ENCODE data around the gene KRTAP26-1.

The KRTAP26-1 gene, protein sequence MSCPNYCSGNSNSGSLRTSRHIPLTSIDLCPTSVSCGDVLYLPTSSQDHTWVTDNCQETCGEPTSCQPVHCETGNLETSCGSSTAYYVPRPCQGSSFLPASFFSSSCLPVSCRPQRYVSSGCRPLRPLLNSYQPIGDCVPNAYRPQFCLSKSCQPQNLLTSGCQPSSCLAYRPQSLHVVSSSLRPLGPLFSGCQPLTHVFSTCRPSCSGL

DNA sequence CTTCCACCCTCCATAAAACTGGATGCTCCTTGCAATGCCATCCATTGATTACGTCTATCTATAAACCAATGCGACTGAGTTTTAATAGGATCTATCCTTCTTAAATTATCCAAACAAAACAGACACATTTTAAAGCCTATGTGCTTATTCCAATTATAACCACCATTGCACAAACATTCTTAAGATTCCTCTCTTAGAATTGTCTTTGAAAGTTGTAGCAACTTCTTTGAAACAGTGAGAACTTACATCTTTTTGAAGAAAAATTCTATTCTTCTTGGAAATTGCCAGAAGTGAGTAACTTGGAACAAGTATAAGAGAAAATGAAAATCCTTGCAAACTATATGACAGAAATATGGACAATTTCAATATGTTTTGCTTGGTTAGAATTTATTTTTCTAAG is at the start of gene KRTAP26-1:
KRTAP26-1 (minus strand) TSS at position 101 of the 400 bp plus-strand sequence. CDS start 280 bp downstream, outside the sequence.
- Histone ChIP-seq H3K4me3 (ENCODE audit: low read depth in 1 of 2, low read length in 2 of 2) (no peak within 1 kb of the TSS), H3K36me3 (ENCODE audit: control insufficient read depth in 1 of 2, insufficient read depth in 2 of 2, low read length in 2 of 2) (no peaks in the 10 kb centered on the region), H3K4me1 (ENCODE audit: control insufficient read depth in 1 of 2, insufficient read depth in 2 of 2, low read length in 2 of 2) (no peaks in the 10 kb centered on the region), H3K27ac (ENCODE audit: low read depth, low read length) (no peak within 1 kb of the TSS), H3K9me3 (ENCODE audit: control insufficient read depth in 1 of 2, low read length in 2 of 2) (peaks cover 1 to 12% of the 10 kb centered on the region in 2 donors), H3K9ac (ENCODE audit: low read depth in 1 of 2, low read length in 2 of 2) (no peak within 1 kb of the TSS), H3K27me3 (ENCODE audit: control insufficient read depth in 1 of 2, insufficient read depth in 2 of 2, low read length in 2 of 2) (no peaks in the 10 kb centered on the region)

DNA sequence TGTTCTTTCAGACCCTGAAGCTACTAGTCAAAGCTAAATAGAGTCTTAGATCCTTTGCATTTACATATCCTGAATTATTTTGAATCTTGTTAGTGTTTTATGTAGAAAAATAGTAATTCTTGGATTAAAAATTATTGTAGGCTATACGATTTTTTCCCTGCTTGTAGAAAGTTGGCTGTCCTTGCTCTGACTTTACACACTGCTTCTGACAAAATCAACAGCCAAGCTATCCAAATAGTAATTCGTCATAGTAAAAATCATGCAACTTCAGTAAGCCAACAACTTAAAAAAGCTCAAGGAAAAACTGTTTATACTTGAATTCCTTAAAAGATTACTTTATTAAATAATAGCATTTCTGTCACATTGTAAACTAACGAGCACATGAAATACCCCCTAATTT is 35.8 kb upstream of the KRTAP26-1 start:
- Histone ChIP-seq H3K9ac (ENCODE audit: low read depth in 1 of 2, low read length in 2 of 2) (no peak overlapping the region), H3K36me3 (ENCODE audit: control insufficient read depth in 1 of 2, insufficient read depth in 2 of 2, low read length in 2 of 2) (no peaks in the 10 kb centered on the region), H3K27me3 (ENCODE audit: control insufficient read depth in 1 of 2, insufficient read depth in 2 of 2, low read length in 2 of 2) (no peaks in the 10 kb centered on the region), H3K9me3 (ENCODE audit: control insufficient read depth in 1 of 2, low read length in 2 of 2) (peaks cover 0 to 5% of the 10 kb centered on the region in 2 donors), H3K27ac (ENCODE audit: low read depth, low read length) (no peak overlapping the region), H3K4me3 (ENCODE audit: low read depth in 1 of 2, low read length in 2 of 2) (no peak overlapping the region), H3K4me1 (ENCODE audit: control insufficient read depth in 1 of 2, insufficient read depth in 2 of 2, low read length in 2 of 2) (no peaks in the 10 kb centered on the region)

DNA sequence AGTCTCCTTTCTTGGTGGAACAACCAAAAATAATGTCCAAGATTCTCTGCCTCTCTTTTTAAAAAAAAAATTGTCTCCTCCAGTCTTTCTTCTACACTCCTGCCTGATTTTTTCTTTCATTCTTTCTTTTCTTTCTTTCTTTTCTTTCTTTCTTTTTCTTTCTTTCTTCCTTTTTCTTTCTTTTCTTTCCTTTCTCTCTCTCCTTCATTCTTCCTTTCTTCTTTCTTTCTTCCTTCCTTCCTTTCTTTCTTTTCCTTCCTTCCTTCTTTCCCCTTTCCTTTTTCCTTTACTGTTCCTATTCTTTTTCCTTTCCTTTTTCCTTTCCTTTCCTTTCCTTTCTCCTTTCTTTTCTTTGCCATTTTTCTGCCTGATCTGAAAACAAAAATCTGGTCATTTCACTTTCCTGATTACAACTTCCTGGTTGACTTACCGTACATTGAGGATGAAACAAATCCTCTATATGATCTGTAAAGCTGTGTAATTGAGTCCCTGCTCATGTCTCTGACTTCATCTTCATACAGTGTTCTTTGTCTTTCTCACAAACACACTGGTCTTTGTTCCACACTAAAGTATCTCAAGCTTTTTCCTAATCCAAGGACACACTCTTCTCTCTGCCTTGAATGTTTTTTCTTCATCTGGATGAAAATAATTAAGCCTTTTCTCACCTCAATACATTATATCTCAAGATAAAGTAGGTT is 34.3 kb upstream of the KRTAP26-1 start:
- Histone ChIP-seq H3K27ac (ENCODE audit: low read depth, low read length) (no peak overlapping the region), H3K27me3 (ENCODE audit: control insufficient read depth in 1 of 2, insufficient read depth in 2 of 2, low read length in 2 of 2) (no peaks in the 10 kb centered on the region), H3K4me3 (ENCODE audit: low read depth in 1 of 2, low read length in 2 of 2) (no peak overlapping the region), H3K4me1 (ENCODE audit: control insufficient read depth in 1 of 2, insufficient read depth in 2 of 2, low read length in 2 of 2) (no peaks in the 10 kb centered on the region), H3K36me3 (ENCODE audit: control insufficient read depth in 1 of 2, insufficient read depth in 2 of 2, low read length in 2 of 2) (no peaks in the 10 kb centered on the region), H3K9ac (ENCODE audit: low read depth in 1 of 2, low read length in 2 of 2) (no peak overlapping the region), H3K9me3 (ENCODE audit: control insufficient read depth in 1 of 2, low read length in 2 of 2) (peaks cover 0 to 5% of the 10 kb centered on the region in 2 donors)

DNA sequence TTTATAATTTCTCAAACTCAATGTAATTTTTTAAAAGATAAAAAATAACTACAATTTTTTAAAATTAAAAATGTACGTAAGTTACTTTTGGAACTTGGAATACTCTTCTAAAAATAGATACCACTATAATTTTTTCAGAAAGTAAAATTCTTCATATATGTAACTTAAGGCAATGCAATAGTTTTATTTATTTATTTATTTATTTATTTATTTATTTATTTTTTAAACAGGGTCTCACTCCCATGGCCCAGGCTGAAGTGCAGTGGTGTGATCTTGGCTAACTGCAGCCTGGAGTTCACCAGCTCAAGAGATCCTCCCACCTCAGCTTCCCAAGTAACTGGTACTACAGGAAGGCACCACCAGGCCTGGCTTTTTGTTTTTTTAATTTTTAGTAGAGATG is 31.4 kb upstream of the KRTAP26-1 start:
- Histone ChIP-seq H3K9me3 (ENCODE audit: control insufficient read depth in 1 of 2, low read length in 2 of 2) (no peaks in the 10 kb centered on the region), H3K27me3 (ENCODE audit: control insufficient read depth in 1 of 2, insufficient read depth in 2 of 2, low read length in 2 of 2) (no peaks in the 10 kb centered on the region), H3K9ac (ENCODE audit: low read depth in 1 of 2, low read length in 2 of 2) (no peak overlapping the region), H3K36me3 (ENCODE audit: control insufficient read depth in 1 of 2, insufficient read depth in 2 of 2, low read length in 2 of 2) (no peaks in the 10 kb centered on the region), H3K4me1 (ENCODE audit: control insufficient read depth in 1 of 2, insufficient read depth in 2 of 2, low read length in 2 of 2) (no peaks in the 10 kb centered on the region), H3K27ac (ENCODE audit: low read depth, low read length) (no peak overlapping the region), H3K4me3 (ENCODE audit: low read depth in 1 of 2, low read length in 2 of 2) (no peak overlapping the region)

DNA sequence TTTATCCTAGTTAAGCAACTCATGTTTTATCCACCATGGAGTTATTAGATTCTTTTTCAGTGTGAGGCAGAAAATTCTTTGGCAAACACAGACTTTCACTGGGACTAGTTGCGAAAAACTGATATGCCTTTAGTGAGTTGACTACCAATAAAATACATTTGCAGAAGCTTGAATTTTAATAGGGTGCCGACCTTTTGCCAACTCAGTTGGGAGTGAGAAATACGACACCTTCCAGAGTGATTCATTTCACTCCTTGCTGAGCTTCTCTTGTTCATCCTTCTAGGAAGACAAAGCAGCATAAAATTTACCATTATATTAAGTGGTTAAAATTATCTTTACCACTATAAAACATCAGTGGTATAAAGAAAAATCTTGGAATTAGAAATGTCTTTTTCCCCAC is 29.5 kb upstream of the KRTAP26-1 start:
- H3K9ac ChIP-seq (ENCODE audit: low read depth in 1 of 2, low read length in 2 of 2): no peak overlapping the region
- H3K4me3 ChIP-seq (ENCODE audit: low read depth in 1 of 2, low read length in 2 of 2): no peak overlapping the region
- H3K4me1 ChIP-seq (ENCODE audit: control insufficient read depth in 1 of 2, insufficient read depth in 2 of 2, low read length in 2 of 2): no peaks in the 10 kb centered on the region
- no peaks in the 10 kb centered on the region for H3K9me3 ChIP-seq (ENCODE audit: control insufficient read depth in 1 of 2, low read length in 2 of 2)
- no peak overlapping the region for H3K27ac ChIP-seq (ENCODE audit: low read depth, low read length)
- no peaks in the 10 kb centered on the region for H3K27me3 ChIP-seq (ENCODE audit: control insufficient read depth in 1 of 2, insufficient read depth in 2 of 2, low read length in 2 of 2)
- no peaks in the 10 kb centered on the region for H3K36me3 ChIP-seq (ENCODE audit: control insufficient read depth in 1 of 2, insufficient read depth in 2 of 2, low read length in 2 of 2)

DNA sequence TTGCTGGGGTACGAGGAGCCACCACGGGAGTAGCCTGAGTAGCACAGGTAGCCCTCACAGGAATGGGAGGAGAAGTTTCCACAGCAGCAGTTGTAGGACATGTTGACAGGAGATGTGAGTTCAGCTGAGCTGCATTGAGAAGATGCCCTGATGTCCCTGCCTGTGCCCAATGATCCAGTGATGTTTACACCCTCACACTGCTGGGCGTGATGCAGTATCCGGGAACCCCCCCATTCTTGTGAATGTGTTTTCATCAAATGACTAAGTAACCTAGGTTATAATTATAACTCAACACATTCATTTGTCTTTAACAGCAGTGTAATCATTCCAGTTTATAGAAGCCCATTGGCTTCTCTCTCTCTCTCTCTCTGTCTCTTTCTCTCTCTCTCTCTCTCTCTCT is 28.4 kb upstream of the KRTAP26-1 start, which contains the start of gene KRTAP23-1:
KRTAP23-1 (minus strand) TSS at position 101 of the 400 bp plus-strand sequence; CDS start at position 101, 0 bp downstream.
- H3K4me3 ChIP-seq (ENCODE audit: low read depth in 1 of 2, low read length in 2 of 2): no peak within 1 kb of the TSS
- H3K27me3 ChIP-seq (ENCODE audit: control insufficient read depth in 1 of 2, insufficient read depth in 2 of 2, low read length in 2 of 2): no peaks in the 10 kb centered on the region
- H3K9me3 ChIP-seq (ENCODE audit: control insufficient read depth in 1 of 2, low read length in 2 of 2): no peaks in the 10 kb centered on the region
- no peak within 1 kb of the TSS for H3K27ac ChIP-seq (ENCODE audit: low read depth, low read length)
- no peaks in the 10 kb centered on the region for H3K36me3 ChIP-seq (ENCODE audit: control insufficient read depth in 1 of 2, insufficient read depth in 2 of 2, low read length in 2 of 2)
- no peak within 1 kb of the TSS for H3K9ac ChIP-seq (ENCODE audit: low read depth in 1 of 2, low read length in 2 of 2)
- no peaks in the 10 kb centered on the region for H3K4me1 ChIP-seq (ENCODE audit: control insufficient read depth in 1 of 2, insufficient read depth in 2 of 2, low read length in 2 of 2)

DNA sequence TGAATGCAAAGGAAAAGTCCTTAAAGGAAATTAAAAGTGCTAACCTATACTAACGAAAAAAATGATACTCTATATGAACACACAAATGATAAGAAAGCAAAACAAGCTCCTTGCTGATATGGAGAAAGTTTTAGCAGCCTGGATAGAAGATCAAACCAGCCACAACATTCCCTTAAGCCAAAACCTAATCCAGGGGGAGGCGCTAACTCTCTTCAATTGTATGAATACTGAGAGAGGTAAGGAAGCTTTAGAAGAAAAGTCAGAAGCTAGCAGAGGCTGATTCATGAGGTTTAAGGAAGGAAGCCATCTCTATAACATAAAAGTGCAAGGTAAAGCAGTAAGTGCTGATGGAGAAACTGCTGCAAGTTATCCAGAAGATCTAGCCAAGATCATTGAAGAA is 24.9 kb upstream of the KRTAP26-1 start:
- Histone ChIP-seq H3K27me3 (ENCODE audit: control insufficient read depth in 1 of 2, insufficient read depth in 2 of 2, low read length in 2 of 2) (no peaks in the 10 kb centered on the region), H3K9me3 (ENCODE audit: control insufficient read depth in 1 of 2, low read length in 2 of 2) (no peaks in the 10 kb centered on the region), H3K36me3 (ENCODE audit: control insufficient read depth in 1 of 2, insufficient read depth in 2 of 2, low read length in 2 of 2) (no peaks in the 10 kb centered on the region), H3K9ac (ENCODE audit: low read depth in 1 of 2, low read length in 2 of 2) (no peak overlapping the region), H3K27ac (ENCODE audit: low read depth, low read length) (no peak overlapping the region), H3K4me3 (ENCODE audit: low read depth in 1 of 2, low read length in 2 of 2) (no peak overlapping the region), H3K4me1 (ENCODE audit: control insufficient read depth in 1 of 2, insufficient read depth in 2 of 2, low read length in 2 of 2) (no peaks in the 10 kb centered on the region)

DNA sequence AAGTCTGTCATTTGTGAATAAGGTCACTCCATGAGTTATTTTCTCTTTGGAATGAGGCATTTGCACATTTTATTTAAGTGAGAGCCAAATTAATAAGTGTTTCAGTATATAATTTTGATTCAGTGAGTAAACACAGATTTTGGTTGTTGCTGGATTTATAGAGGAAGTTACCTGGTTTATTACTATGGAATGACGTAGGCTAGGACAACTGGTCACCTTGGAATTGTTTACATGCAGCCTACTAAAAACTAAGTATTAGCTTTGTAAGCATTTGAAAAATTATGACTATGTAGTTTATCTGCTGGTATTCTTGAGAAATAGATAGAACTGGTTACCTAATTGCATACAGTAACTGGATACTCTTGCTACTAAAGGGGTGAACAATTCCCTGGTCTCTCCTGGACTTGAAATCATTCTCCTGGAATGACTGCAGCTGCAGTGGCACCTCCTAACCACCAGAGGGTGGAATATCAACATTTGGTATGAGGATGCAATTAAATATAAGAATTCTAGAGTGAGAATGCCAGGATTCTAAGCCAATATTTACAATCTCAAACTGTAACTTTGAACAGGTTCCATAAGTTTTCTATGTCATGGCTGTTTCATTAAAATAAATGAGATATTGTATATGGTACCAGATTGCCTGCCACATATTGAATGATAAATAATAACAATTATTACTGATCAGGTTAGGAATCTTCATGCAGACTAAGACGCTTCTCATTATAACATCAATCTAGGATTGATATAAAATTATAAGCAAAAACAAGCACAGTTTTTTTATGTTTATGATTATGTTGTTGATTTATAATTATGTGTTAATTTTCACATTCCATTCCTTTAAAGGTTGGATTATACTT is 20.8 kb upstream of the KRTAP26-1 start:
- no peaks in the 10 kb centered on the region for H3K36me3 ChIP-seq (ENCODE audit: control insufficient read depth in 1 of 2, insufficient read depth in 2 of 2, low read length in 2 of 2)
- H3K27ac ChIP-seq (ENCODE audit: low read depth, low read length): no peak overlapping the region
- H3K4me1 ChIP-seq (ENCODE audit: control insufficient read depth in 1 of 2, insufficient read depth in 2 of 2, low read length in 2 of 2): no peaks in the 10 kb centered on the region
- H3K4me3 ChIP-seq (ENCODE audit: low read depth in 1 of 2, low read length in 2 of 2): no peak overlapping the region
- no peak overlapping the region for H3K9ac ChIP-seq (ENCODE audit: low read depth in 1 of 2, low read length in 2 of 2)
- H3K9me3 ChIP-seq (ENCODE audit: control insufficient read depth in 1 of 2, low read length in 2 of 2): peaks cover 0 to 5% of the 10 kb centered on the region in 2 donors
- H3K27me3 ChIP-seq (ENCODE audit: control insufficient read depth in 1 of 2, insufficient read depth in 2 of 2, low read length in 2 of 2): no peaks in the 10 kb centered on the region

DNA sequence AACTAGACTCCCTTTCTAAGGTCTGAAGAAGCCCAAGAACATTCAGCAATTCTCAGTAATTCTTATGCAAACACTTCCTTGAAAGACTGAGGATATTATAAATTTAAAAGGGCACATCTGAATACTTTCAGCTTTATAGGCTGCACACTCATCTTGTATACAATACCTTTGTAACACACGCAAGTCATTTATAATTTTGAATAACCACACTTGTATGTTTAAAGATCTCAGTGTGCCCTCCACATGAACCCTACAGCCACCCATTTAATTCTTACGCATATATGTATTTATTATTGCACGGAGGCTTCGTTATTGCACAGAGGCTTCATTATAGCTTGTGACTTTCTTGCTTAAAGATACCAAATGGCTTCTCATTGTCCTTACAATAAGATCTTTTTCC is 18.6 kb upstream of the KRTAP26-1 start:
- H3K36me3 ChIP-seq (ENCODE audit: control insufficient read depth in 1 of 2, insufficient read depth in 2 of 2, low read length in 2 of 2): no peaks in the 10 kb centered on the region
- no peak overlapping the region for H3K4me3 ChIP-seq (ENCODE audit: low read depth in 1 of 2, low read length in 2 of 2)
- no peak overlapping the region for H3K27ac ChIP-seq (ENCODE audit: low read depth, low read length)
- no peaks in the 10 kb centered on the region for H3K4me1 ChIP-seq (ENCODE audit: control insufficient read depth in 1 of 2, insufficient read depth in 2 of 2, low read length in 2 of 2)
- H3K27me3 ChIP-seq (ENCODE audit: control insufficient read depth in 1 of 2, insufficient read depth in 2 of 2, low read length in 2 of 2): no peaks in the 10 kb centered on the region
- peaks cover 0 to 5% of the 10 kb centered on the region in 2 donors for H3K9me3 ChIP-seq (ENCODE audit: control insufficient read depth in 1 of 2, low read length in 2 of 2)
- H3K9ac ChIP-seq (ENCODE audit: low read depth in 1 of 2, low read length in 2 of 2): no peak overlapping the region

DNA sequence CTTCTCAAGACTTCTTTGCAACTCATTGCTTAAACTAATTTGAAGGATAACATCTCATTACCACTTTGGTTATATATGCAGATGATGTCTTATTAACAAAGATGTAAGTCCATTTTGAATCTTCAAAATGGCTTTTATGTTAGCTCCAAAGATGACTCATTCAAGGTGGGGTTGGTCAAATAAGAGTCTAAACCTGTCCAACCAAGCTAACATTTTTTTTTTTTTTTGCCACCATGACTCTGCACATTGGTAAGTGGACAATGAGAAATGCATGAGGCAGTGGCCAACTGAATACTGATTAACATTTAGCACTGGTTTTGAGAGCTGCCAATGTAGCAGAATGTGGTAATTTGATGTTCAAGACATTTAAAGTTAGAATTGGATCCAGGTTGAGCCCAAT is 17.7 kb upstream of the KRTAP26-1 start:
- Histone ChIP-seq H3K4me3 (ENCODE audit: low read depth in 1 of 2, low read length in 2 of 2) (no peak overlapping the region), H3K27me3 (ENCODE audit: control insufficient read depth in 1 of 2, insufficient read depth in 2 of 2, low read length in 2 of 2) (no peaks in the 10 kb centered on the region), H3K9ac (ENCODE audit: low read depth in 1 of 2, low read length in 2 of 2) (no peak overlapping the region), H3K4me1 (ENCODE audit: control insufficient read depth in 1 of 2, insufficient read depth in 2 of 2, low read length in 2 of 2) (no peaks in the 10 kb centered on the region), H3K27ac (ENCODE audit: low read depth, low read length) (no peak overlapping the region), H3K9me3 (ENCODE audit: control insufficient read depth in 1 of 2, low read length in 2 of 2) (peaks cover 0 to 5% of the 10 kb centered on the region in 2 donors), H3K36me3 (ENCODE audit: control insufficient read depth in 1 of 2, insufficient read depth in 2 of 2, low read length in 2 of 2) (no peaks in the 10 kb centered on the region)
